Neural cell (in vitro differentiated cells): Measurements from ENCODE around the gene PCNA. TPM values are rescaled to one million over a fixed set of nuclear protein-coding genes. Genes with fewer than 3 reads are reported as not detected.

Experiments used
- H2AFZ ChIP-seq: fragments of 200-600, 300-800 bp; sonication (generic), shearing (Covaris generic); 2 replicates; pipeline ENCODE4 v1.6.0; 2014; ENCODE audit warnings: low read depth, mild to moderate bottlenecking, antibody characterized with exemption, low read length, moderate library complexity
- H3F3A ChIP-seq: fragments of 200-600 bp; shearing (Covaris generic); 2 replicates; pipeline ENCODE4 v1.6.1; 2016; ENCODE audit warnings: mild to moderate bottlenecking, moderate library complexity, mixed read lengths, antibody characterized with exemption, low read length; ENCODE audit not compliant: insufficient read depth, poor library complexity, severe bottlenecking
- H3K27ac ChIP-seq: fragments of 200-600, 300-800 bp; sonication (generic), shearing (Covaris generic); 2 replicates; pipeline ENCODE4 v1.5.1; 2014; ENCODE audit warnings: mild to moderate bottlenecking, low read length, moderate library complexity
- H3K27me3 ChIP-seq: fragments of 300-800, 200-600 bp; sonication (generic), shearing (Covaris generic); 2 replicates; pipeline ENCODE4 v1.6.0; 2014; ENCODE audit warnings: mild to moderate bottlenecking, low read depth, low read length, moderate library complexity; ENCODE audit not compliant: insufficient read depth
- H3K36me3 ChIP-seq: fragments of 300-800, 200-600 bp; sonication (generic), shearing (Covaris generic); 2 replicates; pipeline ENCODE4 v1.5.1; 2014; ENCODE audit warnings: mild to moderate bottlenecking, antibody characterized with exemption, low read length, moderate library complexity; ENCODE audit not compliant: insufficient read depth
- H3K4me2 ChIP-seq: fragments of 300-800, 200-600 bp; sonication (generic), shearing (Covaris generic); 2 replicates; pipeline ENCODE4 v1.6.0; 2014; ENCODE audit warnings: mild to moderate bottlenecking, low read length
- H3K4me3 ChIP-seq: fragments of 300-800, 200-600 bp; sonication (generic), shearing (Covaris generic); 2 replicates; pipeline ENCODE4 v1.5.1; 2014; ENCODE audit warnings: mild to moderate bottlenecking, low read length, moderate library complexity
- H3K79me2 ChIP-seq: fragments of 200-600 bp; shearing (Covaris generic); replicated peaks from 2 replicates; pipeline ENCODE4 v1.6.0; 2014; ENCODE audit warnings: mild to moderate bottlenecking, low read length, moderate library complexity; ENCODE audit not compliant: insufficient read depth
- H3K9ac ChIP-seq: fragments of 300-800, 200-600 bp; sonication (generic), shearing (Covaris generic); 2 replicates; pipeline ENCODE4 v1.6.1; 2016; ENCODE audit warnings: mild to moderate bottlenecking, low read length, mixed read lengths
- H3K9me2 ChIP-seq: fragments of 200-600 bp; shearing (Covaris generic); 2 replicates; pipeline ENCODE4 v1.6.1; 2016; ENCODE audit warnings: mild to moderate bottlenecking, low read length, mixed read lengths; ENCODE audit not compliant: insufficient read depth
- H3K9me3 ChIP-seq: fragments of 200-600, 300-800 bp; sonication (generic), shearing (Covaris generic); 2 replicates; pipeline ENCODE4 v1.6.1; 2016; ENCODE audit warnings: mild to moderate bottlenecking, mixed run types, low read length, moderate library complexity, mixed read lengths
- H4K20me1 ChIP-seq: fragments of 200-600 bp; shearing (Covaris generic); 2 replicates; pipeline ENCODE4 v1.6.1; 2016; ENCODE audit warnings: mild to moderate bottlenecking, mixed run types; ENCODE audit not compliant: insufficient read depth
- EP300 ChIP-seq: fragments of 450-650 bp; conservative IDR thresholded peaks from 2 replicates; pipeline ENCODE4 v1.6.1; 2014; ENCODE audit warnings: antibody characterized with exemption, mild to moderate bottlenecking, moderate library complexity; ENCODE audit not compliant: poor library complexity, severe bottlenecking
- EZH2 ChIP-seq: fragments of 200-600, 300-800 bp; shearing (Covaris generic), sonication (generic); IDR thresholded peaks from 2 replicates; pipeline ENCODE4 v1.6.1; 2014; ENCODE audit warnings: antibody characterized with exemption, low read length, borderline replicate concordance, mild to moderate bottlenecking; ENCODE audit not compliant: insufficient read depth, poor library complexity, severe bottlenecking
- MXI1 ChIP-seq: fragments of 450-650 bp; conservative IDR thresholded peaks from 2 replicates; pipeline ENCODE4 v1.6.1; 2014; ENCODE audit warnings: antibody characterized with exemption, mild to moderate bottlenecking; ENCODE audit not compliant: poor library complexity, severe bottlenecking
- POLR2AphosphoS5 ChIP-seq: IDR thresholded peaks from 2 replicates; pipeline ENCODE4 v1.6.1; 2012
- RAD21 ChIP-seq: fragments of 450-650 bp; conservative IDR thresholded peaks from 2 replicates; pipeline ENCODE4 v1.6.1; 2014; ENCODE audit warnings: antibody characterized with exemption, mild to moderate bottlenecking, moderate library complexity
- SMC3 ChIP-seq: fragments of 450-650 bp; conservative IDR thresholded peaks from 2 replicates; pipeline ENCODE4 v1.6.1; 2014; ENCODE audit warnings: antibody characterized with exemption, mild to moderate bottlenecking, moderate library complexity; ENCODE audit not compliant: poor library complexity
- TAF1 ChIP-seq: IDR thresholded peaks from 2 replicates; pipeline ENCODE4 v1.6.1; 2012; ENCODE audit warnings: low read depth
- polyA plus RNA-seq: library from polyadenylated mRNA; depleted of rRNA; stranded (reverse); fragments of >200 nt; gene quantifications from 2 replicates; pipeline ENCODE4 v1.2.3, GENCODE V29; 2014
- small RNA-seq, 3 experiments: library from RNA; depleted of rRNA; stranded (forward); fragments of <200 nt; gene quantifications; one replicate each; pipeline ENCODE3, GENCODE V24; 2012
- TF ChIP-seq, protein P1 (sequence below): fragments of 450-650 bp; IDR thresholded peaks from 2 replicates; pipeline ENCODE4 v1.5.1; 2014; ENCODE audit warnings: antibody characterized with exemption, mild to moderate bottlenecking, moderate library complexity; ENCODE audit not compliant: poor library complexity, severe bottlenecking
- TF ChIP-seq, protein P2 (sequence below): IDR thresholded peaks from 2 replicates; pipeline ENCODE4 v1.6.1; 2012; ENCODE audit warnings: borderline replicate concordance

Gene PCNA
- polyA plus RNA-seq, 1 donor from 2014 or later, result 165 TPM

DNA sequence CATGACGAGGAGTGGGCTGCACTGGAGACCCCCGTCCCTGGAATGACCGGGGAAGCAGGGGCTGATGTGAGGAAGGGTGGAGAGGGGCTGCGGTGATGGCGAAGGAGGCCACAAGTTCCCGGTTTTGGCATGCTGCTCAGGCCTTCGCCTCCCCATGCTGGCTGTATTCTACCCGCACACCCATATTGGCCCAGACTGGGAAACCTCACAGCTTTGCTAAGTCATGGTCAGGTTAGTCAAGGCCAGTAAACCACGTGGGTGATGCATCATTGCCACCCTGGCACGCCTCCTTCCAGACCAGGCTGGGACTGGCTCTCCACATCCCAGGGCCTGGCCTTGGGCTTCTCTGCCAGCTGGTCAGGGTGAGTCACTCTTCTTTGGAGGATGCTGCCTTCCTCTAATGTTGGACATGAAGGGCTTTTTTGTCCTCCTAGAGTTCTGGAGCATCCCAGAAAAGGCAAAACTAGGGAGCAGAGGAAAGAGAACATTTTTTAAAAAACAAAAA is 53.8 kb downstream of the PCNA start:
- Histone ChIP-seq H3F3A (no peaks in the 10 kb centered on the region), H3K9me2 (no peaks in the 10 kb centered on the region), H3K27me3 (no peaks in the 10 kb centered on the region), H3K4me2 (no peak overlapping the region), H3K27ac (no peak overlapping the region), H3K9ac (no peak overlapping the region), H4K20me1 (no peaks in the 10 kb centered on the region), H2AFZ (no peak overlapping the region), H3K36me3 (no peaks in the 10 kb centered on the region), H3K9me3 (no peaks in the 10 kb centered on the region), H3K79me2 (no peaks in the 10 kb centered on the region), H3K4me3 (no peak overlapping the region)
- TF ChIP-seq, protein P1, sequence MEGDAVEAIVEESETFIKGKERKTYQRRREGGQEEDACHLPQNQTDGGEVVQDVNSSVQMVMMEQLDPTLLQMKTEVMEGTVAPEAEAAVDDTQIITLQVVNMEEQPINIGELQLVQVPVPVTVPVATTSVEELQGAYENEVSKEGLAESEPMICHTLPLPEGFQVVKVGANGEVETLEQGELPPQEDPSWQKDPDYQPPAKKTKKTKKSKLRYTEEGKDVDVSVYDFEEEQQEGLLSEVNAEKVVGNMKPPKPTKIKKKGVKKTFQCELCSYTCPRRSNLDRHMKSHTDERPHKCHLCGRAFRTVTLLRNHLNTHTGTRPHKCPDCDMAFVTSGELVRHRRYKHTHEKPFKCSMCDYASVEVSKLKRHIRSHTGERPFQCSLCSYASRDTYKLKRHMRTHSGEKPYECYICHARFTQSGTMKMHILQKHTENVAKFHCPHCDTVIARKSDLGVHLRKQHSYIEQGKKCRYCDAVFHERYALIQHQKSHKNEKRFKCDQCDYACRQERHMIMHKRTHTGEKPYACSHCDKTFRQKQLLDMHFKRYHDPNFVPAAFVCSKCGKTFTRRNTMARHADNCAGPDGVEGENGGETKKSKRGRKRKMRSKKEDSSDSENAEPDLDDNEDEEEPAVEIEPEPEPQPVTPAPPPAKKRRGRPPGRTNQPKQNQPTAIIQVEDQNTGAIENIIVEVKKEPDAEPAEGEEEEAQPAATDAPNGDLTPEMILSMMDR, result no peak
- TF ChIP-seq EP300, result no peak
- no peak for TF ChIP-seq POLR2AphosphoS5
- TF ChIP-seq TAF1, result no peak

DNA sequence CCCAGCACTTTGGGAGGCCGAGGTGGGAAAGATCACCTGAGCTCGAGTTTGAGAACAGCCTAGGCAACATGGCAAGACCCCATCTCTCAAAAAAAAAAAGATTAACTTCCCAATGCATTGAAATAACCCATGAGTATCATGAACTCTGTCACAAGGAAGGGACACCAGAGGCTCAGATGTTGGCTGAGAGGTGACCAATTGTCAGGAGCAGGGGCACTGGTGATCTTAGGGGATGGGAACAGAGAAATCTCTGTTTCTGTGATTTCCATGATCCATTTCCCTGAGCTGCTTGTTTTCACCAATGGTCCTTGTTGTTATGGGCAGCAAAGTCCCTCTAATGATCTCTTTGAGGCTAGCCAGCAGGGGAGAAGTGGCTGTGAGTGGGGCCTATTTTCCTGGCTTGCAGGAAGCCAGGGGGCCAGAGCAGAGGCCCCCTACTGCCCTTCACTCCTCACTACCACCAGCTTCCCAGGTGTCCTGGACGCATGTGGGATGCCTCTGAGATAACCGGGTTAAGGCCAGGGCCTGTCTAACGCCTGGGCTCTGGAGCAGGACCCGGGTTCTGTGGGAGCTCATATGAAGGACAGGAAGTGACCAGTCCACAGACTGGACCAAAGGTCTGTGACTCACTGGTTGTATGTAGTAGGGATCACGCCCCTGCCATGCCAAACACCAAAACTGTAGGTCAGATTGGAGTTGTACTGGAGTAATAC is 54.4 kb downstream of the PCNA start:
- H3K4me3 ChIP-seq, result no peak overlapping the region
- H4K20me1 ChIP-seq, result no peaks in the 10 kb centered on the region
- no peak overlapping the region for H3K4me2 ChIP-seq
- no peaks in the 10 kb centered on the region for H3K9me2 ChIP-seq
- H3F3A ChIP-seq, result no peaks in the 10 kb centered on the region
- TF ChIP-seq POLR2AphosphoS5 (no peak), EP300 (no peak), EZH2 (no peak), MXI1 (no peak), TAF1 (no peak), RAD21 (no peak), SMC3 (no peak)
- TF ChIP-seq, protein P2, sequence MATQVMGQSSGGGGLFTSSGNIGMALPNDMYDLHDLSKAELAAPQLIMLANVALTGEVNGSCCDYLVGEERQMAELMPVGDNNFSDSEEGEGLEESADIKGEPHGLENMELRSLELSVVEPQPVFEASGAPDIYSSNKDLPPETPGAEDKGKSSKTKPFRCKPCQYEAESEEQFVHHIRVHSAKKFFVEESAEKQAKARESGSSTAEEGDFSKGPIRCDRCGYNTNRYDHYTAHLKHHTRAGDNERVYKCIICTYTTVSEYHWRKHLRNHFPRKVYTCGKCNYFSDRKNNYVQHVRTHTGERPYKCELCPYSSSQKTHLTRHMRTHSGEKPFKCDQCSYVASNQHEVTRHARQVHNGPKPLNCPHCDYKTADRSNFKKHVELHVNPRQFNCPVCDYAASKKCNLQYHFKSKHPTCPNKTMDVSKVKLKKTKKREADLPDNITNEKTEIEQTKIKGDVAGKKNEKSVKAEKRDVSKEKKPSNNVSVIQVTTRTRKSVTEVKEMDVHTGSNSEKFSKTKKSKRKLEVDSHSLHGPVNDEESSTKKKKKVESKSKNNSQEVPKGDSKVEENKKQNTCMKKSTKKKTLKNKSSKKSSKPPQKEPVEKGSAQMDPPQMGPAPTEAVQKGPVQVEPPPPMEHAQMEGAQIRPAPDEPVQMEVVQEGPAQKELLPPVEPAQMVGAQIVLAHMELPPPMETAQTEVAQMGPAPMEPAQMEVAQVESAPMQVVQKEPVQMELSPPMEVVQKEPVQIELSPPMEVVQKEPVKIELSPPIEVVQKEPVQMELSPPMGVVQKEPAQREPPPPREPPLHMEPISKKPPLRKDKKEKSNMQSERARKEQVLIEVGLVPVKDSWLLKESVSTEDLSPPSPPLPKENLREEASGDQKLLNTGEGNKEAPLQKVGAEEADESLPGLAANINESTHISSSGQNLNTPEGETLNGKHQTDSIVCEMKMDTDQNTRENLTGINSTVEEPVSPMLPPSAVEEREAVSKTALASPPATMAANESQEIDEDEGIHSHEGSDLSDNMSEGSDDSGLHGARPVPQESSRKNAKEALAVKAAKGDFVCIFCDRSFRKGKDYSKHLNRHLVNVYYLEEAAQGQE, result no peak
- TF ChIP-seq, protein P1, result no peak
- H2AFZ ChIP-seq, result no peak overlapping the region
- H3K9me3 ChIP-seq, result no peaks in the 10 kb centered on the region
- no peak overlapping the region for H3K27ac ChIP-seq
- no peaks in the 10 kb centered on the region for H3K79me2 ChIP-seq
- no peaks in the 10 kb centered on the region for H3K27me3 ChIP-seq
- H3K9ac ChIP-seq, result no peak overlapping the region
- no peaks in the 10 kb centered on the region for H3K36me3 ChIP-seq

Small RNA genes within 50 kb of the gene (small RNA-seq; reads per million reads assigned to genes)
- gene RF00019 (0 to 1.2 (median 0) reads per million in 3 experiments), gene RF00568 (0 to 0.03 (median 0) reads per million in 3 experiments), gene RNA5SP474 (0.33 to 2.0 (median 0.94) reads per million in 3 experiments)

Other genes with a start within 250 kb of the PCNA start
- gene SLC23A2, start 118.4 kb downstream of the PCNA start, polyA plus RNA-seq, result 38.3 and 44.3 TPM in 2 replicates
- gene TMEM230, start 6.9 kb downstream of the PCNA start, polyA plus RNA-seq, result 78.0 and 81.6 TPM in 2 replicates
- 66.7 and 70.8 TPM in 2 replicates for gene CDS2, start 7.0 kb upstream of the PCNA start, polyA plus RNA-seq
- gene PROKR2, start 197.0 kb upstream of the PCNA start, polyA plus RNA-seq, result not detected in 2 replicates